ENCODE data around the gene INPP5B. TPM values are rescaled to one million over a fixed set of nuclear protein-coding genes. Genes with fewer than 3 reads are reported as not detected.
A peak's percentile ranks its signal among the peaks of the same experiment; 100 is the strongest.

INPP5B gene
- total and polyA plus RNA-seq, 8 donors, result 22.5 to 39.9 (median 31.3) TPM

DNA sequence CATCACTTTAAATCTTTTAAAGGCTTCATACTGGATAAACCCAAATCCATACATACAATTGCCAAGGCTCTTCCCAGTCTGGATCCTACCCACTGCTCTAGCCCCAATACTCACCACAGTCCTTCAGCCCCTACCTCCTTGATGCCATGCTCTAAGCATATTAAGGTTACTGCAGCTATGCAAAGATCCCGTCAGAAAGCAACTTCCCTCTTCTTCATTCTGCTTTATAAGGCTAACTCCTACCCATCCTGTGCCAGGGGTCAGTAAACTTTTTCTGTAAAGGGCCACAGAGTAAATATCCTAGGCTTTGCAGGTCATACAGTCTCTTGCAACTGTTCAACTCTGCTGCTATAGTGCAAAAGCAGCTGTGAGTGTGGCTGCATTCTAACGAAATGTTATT, 53.2 kb downstream of the INPP5B start:
- no peaks in the 10 kb centered on the region for H3K27me3 ChIP-seq
- no peak for ATAC-seq
- no peak overlapping the region for H3K4me3 ChIP-seq
- no peak for DNase-seq
- peaks cover 3 to 26% of the 10 kb centered on the region in 2 donors for H3K36me3 ChIP-seq
- H3K4me1 ChIP-seq, result no peaks in the 10 kb centered on the region
- TF ChIP-seq, protein P1, sequence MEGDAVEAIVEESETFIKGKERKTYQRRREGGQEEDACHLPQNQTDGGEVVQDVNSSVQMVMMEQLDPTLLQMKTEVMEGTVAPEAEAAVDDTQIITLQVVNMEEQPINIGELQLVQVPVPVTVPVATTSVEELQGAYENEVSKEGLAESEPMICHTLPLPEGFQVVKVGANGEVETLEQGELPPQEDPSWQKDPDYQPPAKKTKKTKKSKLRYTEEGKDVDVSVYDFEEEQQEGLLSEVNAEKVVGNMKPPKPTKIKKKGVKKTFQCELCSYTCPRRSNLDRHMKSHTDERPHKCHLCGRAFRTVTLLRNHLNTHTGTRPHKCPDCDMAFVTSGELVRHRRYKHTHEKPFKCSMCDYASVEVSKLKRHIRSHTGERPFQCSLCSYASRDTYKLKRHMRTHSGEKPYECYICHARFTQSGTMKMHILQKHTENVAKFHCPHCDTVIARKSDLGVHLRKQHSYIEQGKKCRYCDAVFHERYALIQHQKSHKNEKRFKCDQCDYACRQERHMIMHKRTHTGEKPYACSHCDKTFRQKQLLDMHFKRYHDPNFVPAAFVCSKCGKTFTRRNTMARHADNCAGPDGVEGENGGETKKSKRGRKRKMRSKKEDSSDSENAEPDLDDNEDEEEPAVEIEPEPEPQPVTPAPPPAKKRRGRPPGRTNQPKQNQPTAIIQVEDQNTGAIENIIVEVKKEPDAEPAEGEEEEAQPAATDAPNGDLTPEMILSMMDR (IDR thresholded peaks at IDR 0.05), result no peak
- peaks cover 0 to 3% of the 10 kb centered on the region in 2 donors for H3K9me3 ChIP-seq
- H3K27ac ChIP-seq, result no peak overlapping the region
- intact Hi-C loops (cut with DNase I), result no loop called here

- Histone ChIP-seq H3K9me3 (peaks cover 0 to 3% of the 10 kb centered on the region in 2 donors), H3K27me3 (no peaks in the 10 kb centered on the region), H3K36me3 (peaks cover 4 to 36% of the 10 kb centered on the region in 2 donors), H3K27ac (no peak overlapping the region), H3K4me3 (no peak overlapping the region), H3K4me1 (no peaks in the 10 kb centered on the region)
- intact Hi-C loops (cut with DNase I), result no loop called here
- no peak for DNase-seq
- peak; percentile 42 for ATAC-seq
- TF ChIP-seq, protein P1 (IDR thresholded peaks at IDR 0.05), result no peak
Observed at GRCh38 chr1:37892151-37893047, 54.5 kb downstream of the INPP5B start.

DNA sequence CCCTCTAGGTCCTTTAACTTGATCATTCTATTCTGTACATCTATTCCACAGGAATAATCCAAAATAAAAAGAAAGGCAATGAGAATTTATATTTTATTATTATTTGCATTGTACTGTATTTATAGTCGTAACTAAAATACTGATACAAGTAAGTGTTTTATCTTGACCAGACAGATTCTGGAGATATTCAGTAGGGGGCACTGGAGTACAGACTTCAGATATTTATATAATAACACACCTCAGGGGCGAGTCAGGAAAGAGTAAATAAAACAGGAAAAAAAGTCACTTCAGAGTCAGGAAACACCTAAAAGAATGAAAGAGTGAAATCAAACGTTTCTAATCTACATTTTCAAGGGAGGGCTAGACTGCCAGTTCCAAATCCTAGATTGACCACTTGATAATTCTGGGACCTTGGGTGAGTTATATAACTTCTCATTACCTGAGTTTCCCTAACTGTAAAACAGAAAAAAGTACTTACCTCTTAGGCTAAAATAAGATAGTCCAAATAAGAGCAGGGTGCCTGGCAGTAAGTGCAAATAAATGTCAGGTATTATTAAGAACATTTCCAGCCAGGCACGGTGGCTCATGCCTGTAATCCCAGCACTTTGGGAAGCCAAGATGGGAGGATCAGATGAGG, 56.4 kb downstream of the INPP5B start:
- Histone ChIP-seq H3K9me3 (peaks cover 0 to 3% of the 10 kb centered on the region in 2 donors), H3K27ac (no peak overlapping the region), H3K4me3 (no peak overlapping the region), H3K36me3 (peaks cover 4 to 55% of the 10 kb centered on the region in 2 donors), H3K27me3 (no peaks in the 10 kb centered on the region), H3K4me1 (no peaks in the 10 kb centered on the region)
- peak; percentile 89 for ATAC-seq
- DNase-seq, result peak in 2 of 4 donors; percentile 13 to 44
- TF ChIP-seq, protein P1 (IDR thresholded peaks at IDR 0.05), result peak; percentile 31 to 50
- intact Hi-C loops (cut with DNase I), result no loop called here

- TF ChIP-seq, protein P1 (IDR thresholded peaks at IDR 0.05), result no peak
- ATAC-seq (no peak), DNase-seq (peak in 1 of 4 donors; percentile 10)
- intact Hi-C loops (cut with DNase I), result loop anchor here in 1 of 2 donors (10.0 kb wide), 1 partner anchor 87 kb away; no protein-coding TSS in a partner anchor
- H3K9me3 ChIP-seq, result peaks cover 0 to 3% of the 10 kb centered on the region in 2 donors
- H3K27ac ChIP-seq, result no peak overlapping the region
- H3K27me3 ChIP-seq, result no peaks in the 10 kb centered on the region
- peaks cover 4 to 78% of the 10 kb centered on the region in 2 donors for H3K36me3 ChIP-seq
- H3K4me1 ChIP-seq, result no peaks in the 10 kb centered on the region
- H3K4me3 ChIP-seq, result no peak overlapping the region
Observed at GRCh38 chr1:37888022-37888700, 58.7 kb downstream of the INPP5B start.

Measured in left lung (tissue), 10 donors.